Jurkat, Clone E6-1 (cell line): ENCODE data around the gene CLIC4.

ENCODE experiments used
- DNase-seq: peaks from one replicate; pipeline ENCODE4 v3.0.0-alpha.2; 2011; ENCODE audit warnings: low read depth, low spot score
- H3K4me3 ChIP-seq: 2 replicates; pipeline ENCODE4 v1.5.1; 2011; ENCODE audit warnings: mild to moderate bottlenecking, low read length, control low read depth, moderate library complexity

The CLIC4 gene

DNA sequence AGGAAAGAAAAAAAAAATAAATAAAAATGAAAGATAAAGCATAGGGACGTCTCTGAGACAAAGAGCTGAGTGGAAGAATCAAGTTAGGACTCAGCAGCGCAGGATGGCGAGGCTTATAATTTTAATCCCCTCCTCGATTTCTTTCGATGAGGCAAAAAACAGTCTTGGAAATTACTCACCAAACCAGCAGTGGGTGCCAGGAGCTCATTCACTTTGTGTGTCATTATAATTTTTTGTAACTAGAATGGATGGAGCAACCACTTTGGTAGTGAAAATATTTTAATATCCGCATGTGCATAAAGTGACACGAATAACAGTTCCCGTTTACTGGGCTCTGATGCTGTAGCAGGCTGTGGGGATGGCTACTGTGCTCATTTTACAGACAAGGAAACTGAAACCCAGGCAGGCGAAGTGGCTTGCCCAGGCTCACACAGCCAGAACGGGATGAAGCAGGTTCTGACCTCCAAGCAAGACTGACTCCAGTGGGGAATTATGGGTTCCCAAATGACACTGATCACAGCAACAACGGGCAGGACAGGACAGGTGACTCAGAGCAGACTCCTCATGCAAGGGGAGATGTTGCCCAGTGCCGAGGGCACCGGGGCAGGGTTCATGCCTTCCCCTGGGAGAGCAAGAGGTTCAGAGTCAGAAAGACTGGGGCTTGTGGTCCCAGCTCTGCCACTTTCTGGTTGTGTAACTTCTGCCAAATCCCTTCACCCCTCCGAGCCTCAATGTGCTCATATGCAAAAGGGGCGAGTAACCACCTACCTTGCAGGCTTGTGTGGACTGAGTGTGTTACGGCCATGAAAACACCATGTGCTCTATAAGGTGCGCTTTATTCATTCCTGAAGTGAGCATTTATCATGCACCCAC lies 121.2 kb downstream of the CLIC4 start:
- no peak for DNase-seq

DNA sequence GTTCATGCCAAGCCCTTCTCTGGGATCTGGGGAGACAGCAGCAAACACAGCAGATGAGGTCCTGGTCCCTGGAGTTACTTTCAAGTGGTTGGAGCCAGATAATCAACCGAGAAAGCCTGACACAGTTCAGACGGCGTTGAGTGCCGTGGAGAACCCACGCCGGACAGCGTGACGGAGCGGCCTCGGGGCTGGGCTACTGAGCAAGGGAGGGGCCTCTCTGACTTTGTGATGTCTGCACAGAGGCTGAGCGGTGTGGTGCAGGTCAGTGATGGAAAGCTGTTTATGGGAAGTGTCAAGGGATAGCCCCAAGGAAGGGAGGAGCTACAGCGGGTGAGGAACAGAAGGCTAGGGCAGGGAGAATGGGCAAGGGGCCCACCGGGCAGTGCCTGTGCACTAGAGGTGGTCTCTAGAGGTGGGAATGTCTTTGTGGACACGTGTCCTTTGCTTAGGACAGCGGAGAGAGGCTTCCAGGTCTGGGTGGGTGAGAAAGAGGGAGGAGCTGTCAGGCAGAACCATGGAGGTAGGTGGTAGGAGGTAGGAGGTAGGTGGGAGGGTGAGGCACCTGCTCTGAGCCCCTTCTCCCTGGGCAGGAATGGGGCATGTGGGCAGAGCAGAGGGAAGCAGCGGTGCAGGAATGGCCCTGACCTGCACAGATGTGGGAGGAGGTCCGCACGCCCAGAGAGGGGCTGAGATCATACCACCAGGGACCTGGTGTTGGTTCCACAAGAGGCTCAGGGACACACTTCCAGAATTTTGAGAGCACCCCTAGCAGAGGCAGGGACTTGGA lies 122.0 kb downstream of the CLIC4 start:
- no peak overlapping the region for H3K4me3 ChIP-seq
- no peak for DNase-seq

More for the DNA sequence above, 121.2 kb downstream of the CLIC4 start:
- no peak overlapping the region for H3K4me3 ChIP-seq

GRCh38 chr1:24868016-24868875 lies 123.0 kb downstream of the CLIC4 start:
- no peak for DNase-seq
- no peak overlapping the region for H3K4me3 ChIP-seq

- no peak overlapping the region for H3K4me3 ChIP-seq
- DNase-seq = no peak
These were observed 125.4 kb downstream of the CLIC4 start for GRCh38 chr1:24870551-24871195.

DNA sequence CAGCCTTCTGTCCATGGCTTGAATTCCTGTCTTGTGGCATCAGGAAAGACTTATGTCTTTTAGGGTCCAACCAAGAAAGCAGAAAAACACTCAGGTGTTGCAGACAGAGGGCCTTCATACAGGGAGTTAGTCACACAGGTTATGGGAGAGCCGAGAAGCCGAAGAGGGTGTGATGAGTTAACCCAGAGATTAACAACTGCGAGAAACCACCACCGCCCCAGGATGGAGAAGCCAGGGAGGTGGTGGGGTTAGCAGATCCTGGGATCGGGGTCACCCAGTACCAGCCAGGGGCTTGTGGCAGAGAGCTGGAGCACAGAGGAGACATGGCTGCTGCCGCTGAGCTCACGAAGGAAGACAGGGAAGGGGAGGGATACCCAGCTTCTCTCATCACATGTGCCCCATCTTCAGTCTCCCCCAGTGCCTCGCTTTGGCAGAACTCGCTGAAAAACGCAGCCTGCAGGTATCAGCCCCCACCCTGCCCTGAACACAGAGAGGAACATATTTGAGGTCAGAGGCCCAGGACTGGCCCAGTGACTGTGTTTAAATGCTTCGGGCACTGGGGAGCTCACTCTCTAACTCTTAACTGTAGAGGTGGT lies 126.2 kb downstream of the CLIC4 start:
- no peak overlapping the region for H3K4me3 ChIP-seq
- DNase-seq = no peak

DNA sequence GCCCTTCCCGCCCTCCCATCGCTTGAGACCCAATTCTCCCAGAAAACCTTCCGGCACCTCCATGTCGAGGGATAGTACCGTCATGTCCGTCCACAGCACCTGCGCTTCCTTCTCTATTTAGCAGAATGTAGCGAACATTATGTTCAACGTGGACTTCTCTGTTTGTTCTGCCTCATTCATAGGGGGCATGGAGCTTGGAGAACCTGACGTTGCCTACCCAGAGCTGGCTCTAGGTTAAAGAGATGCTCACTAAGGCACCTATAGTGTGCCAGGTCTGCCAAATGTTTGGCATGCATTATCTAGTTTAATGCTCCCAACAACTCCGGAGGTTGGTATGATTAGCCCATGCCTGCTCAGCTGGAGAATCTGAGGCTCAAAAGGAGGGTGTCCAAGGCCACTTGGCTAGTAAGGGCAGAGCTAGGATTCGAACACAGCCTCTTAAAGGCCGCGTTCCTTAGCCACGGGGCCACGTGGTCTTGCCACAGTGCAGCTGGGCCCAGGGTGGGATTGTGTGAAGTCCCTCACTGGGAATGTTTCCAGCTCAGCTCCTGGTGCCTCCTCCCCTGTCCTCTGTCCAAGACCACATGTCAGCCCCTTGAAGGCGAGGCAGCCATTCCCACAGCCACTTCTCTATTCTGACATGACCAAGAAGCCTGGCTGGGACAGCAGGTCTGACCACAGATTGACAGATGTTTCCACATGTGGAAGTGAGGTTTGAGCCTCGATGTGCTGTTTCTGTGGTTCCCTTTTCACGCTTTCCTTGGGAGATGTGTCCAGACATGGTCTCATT lies 127.0 kb downstream of the CLIC4 start:
- no peak overlapping the region for H3K4me3 ChIP-seq
- DNase-seq = no peak

DNA sequence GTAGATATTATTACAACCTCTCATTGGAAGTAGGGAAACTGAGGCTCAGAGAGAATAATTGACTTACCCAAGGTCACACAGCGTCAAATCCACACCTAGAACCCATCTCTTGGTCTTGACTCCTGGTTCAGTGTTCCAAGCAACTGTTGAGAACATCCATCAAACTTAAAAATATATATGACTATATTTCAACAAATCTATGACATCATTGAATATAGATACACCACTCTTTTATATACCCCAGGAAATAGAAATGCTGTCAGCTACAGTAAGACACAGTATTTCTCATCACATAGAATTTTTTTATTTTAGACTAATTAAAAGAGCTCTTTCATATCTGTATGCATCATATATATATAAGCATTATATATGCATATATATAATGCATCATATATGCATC lies 127.9 kb downstream of the CLIC4 start:
- DNase-seq = no peak
- H3K4me3 ChIP-seq = no peak overlapping the region

GRCh38 chr1:24874056-24874455 lies 128.8 kb downstream of the CLIC4 start:
- H3K4me3 ChIP-seq = no peak overlapping the region
- no peak for DNase-seq

- H3K4me3 ChIP-seq = no peak overlapping the region
- DNase-seq = no peak
These were observed 129.5 kb downstream of the CLIC4 start for GRCh38 chr1:24874611-24875234.

DNA sequence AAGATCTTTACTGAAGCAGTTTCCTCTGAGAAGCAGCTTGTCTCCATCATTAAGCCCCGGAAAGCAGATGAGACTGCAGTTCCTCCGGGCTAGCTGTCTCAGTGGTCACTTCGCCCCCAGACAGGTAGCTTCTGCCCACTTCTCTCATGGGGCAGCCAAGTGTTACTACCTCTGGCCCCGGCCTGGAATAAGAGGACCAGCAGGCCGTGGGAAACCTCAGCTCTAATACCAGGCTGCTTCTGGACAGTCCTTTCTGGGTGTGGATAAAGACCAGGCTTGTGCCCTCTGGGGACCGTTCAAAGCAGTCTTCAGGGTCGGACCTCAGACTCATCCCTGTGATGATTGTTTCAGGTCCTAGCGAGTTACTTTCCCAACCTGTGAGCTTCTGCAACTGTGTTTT lies 130.0 kb downstream of the CLIC4 start:
- H3K4me3 ChIP-seq = no peak overlapping the region
- DNase-seq = no peak

DNA sequence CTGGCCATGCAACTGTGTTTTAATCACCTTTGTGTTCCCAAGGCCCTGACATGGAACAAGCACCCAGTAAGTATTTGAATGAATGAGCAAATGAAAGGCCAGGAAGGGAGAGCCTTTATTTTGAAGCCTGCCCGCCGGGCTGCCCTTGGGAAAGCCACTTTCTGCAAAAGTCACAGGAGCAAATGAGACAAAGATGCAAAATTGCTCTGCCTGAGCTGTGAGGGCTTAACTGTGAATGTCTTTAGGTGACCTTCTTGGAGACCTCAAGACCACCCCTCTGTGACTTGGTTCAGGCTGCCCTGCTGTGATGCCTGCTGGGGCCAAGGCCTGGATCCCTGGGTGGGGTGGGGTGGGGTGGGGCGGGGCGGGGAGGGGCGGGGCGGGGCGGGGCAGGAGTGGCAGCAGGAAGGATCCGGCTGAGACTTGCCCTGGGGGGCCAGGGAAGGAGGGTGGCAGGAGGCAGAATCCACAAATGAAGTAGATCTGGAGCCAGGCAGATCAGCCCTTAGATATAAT lies 130.8 kb downstream of the CLIC4 start:
- DNase-seq = no peak

DNA sequence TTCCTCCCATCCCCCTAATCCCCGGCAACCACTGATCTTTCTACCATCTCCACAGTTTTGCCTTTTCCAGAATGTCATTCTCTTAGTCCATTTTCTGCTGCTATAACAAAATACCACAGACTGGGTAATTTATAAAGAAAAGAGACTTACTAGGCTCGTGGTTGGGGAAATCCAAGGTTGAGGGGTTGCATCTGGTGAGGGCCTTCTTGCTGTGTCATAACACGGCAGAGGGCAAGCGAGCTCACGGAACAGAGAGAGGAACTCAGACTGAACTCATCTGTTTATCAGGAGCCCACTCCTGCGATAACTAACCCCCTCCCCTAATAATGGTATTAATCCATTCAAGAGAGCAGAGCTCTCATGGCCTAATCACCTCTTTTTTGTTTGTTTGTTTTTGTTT lies 132.8 kb downstream of the CLIC4 start:
- no peak overlapping the region for H3K4me3 ChIP-seq

More for the DNA sequence above, 130.8 kb downstream of the CLIC4 start:
- H3K4me3 ChIP-seq = no peak overlapping the region

DNA sequence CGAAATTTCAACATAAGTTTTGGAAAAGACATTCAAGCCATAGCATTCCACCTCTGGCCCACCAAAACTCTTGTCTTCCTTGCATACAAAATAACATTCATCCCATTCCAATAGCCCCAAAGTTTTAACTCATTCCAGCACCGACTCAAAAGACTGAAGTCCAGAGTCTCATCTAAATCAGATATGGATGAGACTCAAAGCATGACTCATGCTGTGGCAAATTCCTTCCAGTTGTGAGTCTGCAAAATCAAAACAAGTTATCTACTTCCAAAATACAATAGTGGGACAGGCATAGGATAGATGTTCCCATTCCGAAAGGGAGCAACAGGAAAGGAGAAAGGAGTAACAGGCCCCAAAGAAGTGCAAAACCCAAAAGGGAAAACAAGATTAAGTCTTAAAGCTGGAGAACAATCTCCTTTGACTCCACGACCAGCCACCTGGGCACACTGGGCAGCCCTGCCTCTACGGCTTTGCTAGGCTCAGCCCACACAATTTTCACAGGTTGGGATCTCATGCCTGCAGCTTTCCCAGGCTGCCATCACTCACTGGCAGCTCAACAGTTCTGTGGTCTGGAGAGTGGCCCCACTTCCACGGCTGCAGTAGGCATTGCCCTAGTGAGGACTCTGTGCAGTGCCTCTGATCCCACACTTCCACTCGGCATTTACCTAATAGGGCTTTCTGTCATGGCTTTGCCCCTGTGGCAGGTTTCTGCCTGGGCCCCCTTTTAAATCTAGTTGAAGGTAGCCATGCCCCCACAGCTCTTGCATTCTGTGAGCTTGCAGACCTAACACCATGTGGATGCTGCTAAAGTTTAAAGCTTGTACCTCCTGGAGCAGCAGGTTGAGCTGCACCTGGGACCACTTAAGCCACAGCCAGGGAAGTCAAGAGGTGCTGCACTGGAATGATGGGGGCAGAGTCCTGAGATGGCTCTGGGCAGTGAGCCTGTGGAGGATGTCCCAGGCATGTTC lies 133.8 kb downstream of the CLIC4 start:
- DNase-seq = no peak
- no peak overlapping the region for H3K4me3 ChIP-seq

More for the DNA sequence above, 132.8 kb downstream of the CLIC4 start:
- no peak for DNase-seq

DNA sequence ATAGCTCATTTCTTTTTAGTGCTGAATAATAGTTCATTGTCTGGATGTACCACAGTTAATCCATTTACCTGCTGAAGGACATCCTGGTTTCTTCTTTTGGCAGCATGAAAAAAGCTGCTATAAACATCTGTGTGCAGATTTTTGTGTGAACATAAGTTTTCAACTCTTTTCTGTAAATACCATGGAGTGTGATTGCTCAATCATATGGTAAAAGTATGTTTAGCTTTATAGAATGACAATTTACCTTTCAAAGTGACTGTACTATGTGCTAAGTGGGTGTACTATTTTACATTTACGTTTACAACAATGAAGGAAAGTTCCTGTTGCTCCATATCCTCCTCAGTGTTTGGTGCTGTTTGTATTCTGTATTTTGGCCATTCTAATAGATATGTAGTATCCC lies 135.8 kb downstream of the CLIC4 start:
- DNase-seq = no peak
- H3K4me3 ChIP-seq = no peak overlapping the region

DNA sequence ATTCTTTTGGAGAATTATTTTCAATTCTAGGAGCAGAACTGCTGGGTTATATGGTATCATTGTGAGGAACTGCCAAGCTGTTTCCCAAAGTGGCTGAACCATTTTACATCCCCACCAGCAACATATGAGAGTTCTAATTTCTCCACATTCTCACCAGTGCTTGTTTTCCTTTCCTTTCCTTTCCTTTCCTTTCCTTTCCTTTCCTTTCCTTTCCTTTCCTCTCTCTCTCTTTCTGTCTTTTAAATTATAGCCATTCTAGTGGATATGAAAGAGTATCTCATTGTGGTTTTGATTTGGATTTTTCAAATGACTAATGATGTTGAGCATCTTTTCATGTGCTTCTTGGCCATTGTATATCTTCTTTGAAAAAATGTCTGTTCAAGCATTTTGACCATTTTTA lies 139.5 kb downstream of the CLIC4 start:
- DNase-seq = no peak
- H3K4me3 ChIP-seq = no peak overlapping the region

DNA sequence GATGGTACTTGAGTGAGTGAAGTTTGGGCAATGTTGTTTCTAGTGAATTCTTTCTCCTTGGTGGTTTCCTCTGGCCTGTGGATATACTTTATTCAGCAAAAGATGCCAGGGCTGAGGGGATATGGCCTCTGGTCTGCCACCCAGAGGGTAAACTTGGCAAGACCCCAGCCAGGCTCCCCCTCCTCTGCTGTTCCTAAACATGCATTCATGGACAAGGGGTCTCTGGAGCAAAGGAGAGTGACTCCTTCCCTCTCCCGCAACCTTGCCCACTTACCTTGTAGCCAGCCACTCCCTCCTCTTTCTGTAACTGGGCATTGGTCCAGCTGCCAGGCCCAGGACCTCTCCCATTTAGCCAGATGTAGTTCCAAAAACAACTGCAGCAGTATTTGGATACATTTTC lies 141.0 kb downstream of the CLIC4 start:
- H3K4me3 ChIP-seq = no peak overlapping the region
- no peak for DNase-seq
